ENCODE data around the gene SRSF7. TPM values are rescaled to one million over a fixed set of nuclear protein-coding genes. Genes with fewer than 3 reads are reported as not detected.

Gene SRSF7
- total RNA-seq, 1 experiment from 2014 or later: 299 TPM

- TF ChIP-seq AFF4 (CRISPR knock-in tag; IDR thresholded peaks at IDR 0.05; ENCODE audit: borderline replicate concordance): no peak
- TF ChIP-seq JAZF1 (CRISPR knock-in tag; IDR thresholded peaks at IDR 0.05): no peak
Observed at GRCh38 chr2:38698467-38699003, 52.6 kb downstream of the SRSF7 start (continued).

GRCh38 chr2:38697116-38697840 lies 53.9 kb downstream of the SRSF7 start:
- ATAC-seq: no peak
- TF ChIP-seq E2F1 (CRISPR knock-in tag; IDR thresholded peaks at IDR 0.05) (no peak), USF1 (CRISPR knock-in tag; IDR thresholded peaks at IDR 0.05) (no peak), IRF2 (CRISPR knock-in tag; IDR thresholded peaks at IDR 0.05; ENCODE audit: borderline replicate concordance, low read depth) (no peak), CREM (CRISPR knock-in tag; IDR thresholded peaks at IDR 0.05) (no peak)
- POLR2A ChIA-PET: no interaction called here
- H3K4me3 Mint-ChIP-seq: no peak overlapping the region
- no peaks in the 10 kb centered on the region for H3K9me3 Mint-ChIP-seq
- CTCF ChIA-PET: interaction anchor here (1.8 kb wide), 1 partner anchor 115 kb away, joined by 9 read pairs; no protein-coding TSS in a partner anchor
- H3K4me1 Mint-ChIP-seq: 0 out of 2 replicates have a peak, but pooled peaks cover 3% of the 10 kb centered on the region
- no peak overlapping the region for H3K27ac Mint-ChIP-seq
- DNase-seq (ENCODE audit: low spot score): no peak
- no peaks in the 10 kb centered on the region for H3K36me3 Mint-ChIP-seq
- H3K27me3 Mint-ChIP-seq (ENCODE audit: low read depth): no peaks in the 10 kb centered on the region

Other genes starting within 250 kb of the SRSF7 start
- 63.1 to 66.4 TPM (median 65.3 TPM) in 3 replicates for gene HNRNPLL, start 148.4 kb downstream of the SRSF7 start, total RNA-seq (2021)
- 11.2 to 13.5 TPM (median 12.3 TPM) in 3 replicates for gene GALM, start 85.2 kb downstream of the SRSF7 start, total RNA-seq (2021)
- 19.3 to 21.3 TPM (median 21.2 TPM) in 3 replicates for gene GEMIN6, start 26.8 kb upstream of the SRSF7 start, total RNA-seq (2021)
- gene DHX57, start 124.6 kb upstream of the SRSF7 start, total RNA-seq (2021): 22.5 to 30.3 TPM (median 26.2 TPM) in 3 replicates
- gene MORN2, start 124.6 kb upstream of the SRSF7 start, total RNA-seq (2021): 5.9 to 8.0 TPM (median 7.4 TPM) in 3 replicates
- 0.42 to 0.57 TPM (median 0.50 TPM) in 3 replicates for gene ARHGEF33, start 138.5 kb upstream of the SRSF7 start, total RNA-seq (2021)

Measured in WTC11 (cell line).